Measurements from ENCODE around the gene SLC25A10.

The SLC25A10 gene

DNA sequence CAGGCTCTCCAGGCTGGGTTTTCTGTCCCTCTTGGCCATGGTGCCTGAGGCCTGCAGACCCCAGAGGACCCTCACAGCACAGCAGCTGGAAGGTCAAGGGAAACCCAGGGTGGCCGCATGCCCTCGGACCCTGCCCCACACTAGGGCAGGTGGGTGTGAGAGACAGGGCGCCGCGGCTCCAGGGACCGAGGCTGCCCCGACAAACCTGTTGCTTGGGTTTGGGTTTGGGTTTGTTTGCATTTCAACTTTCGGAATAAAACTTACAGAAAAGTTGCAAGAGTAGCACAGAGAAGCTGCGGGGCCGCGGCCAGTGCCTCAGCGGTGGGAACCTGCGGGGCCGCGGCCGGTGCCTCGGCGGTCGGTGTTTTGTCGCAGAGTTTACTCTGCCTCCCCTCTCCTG lies 20.5 kb upstream of the SLC25A10 start:
- TF ChIP-seq ZNF623 (tag by site-specific recombination; IDR thresholded peaks at IDR 0.05) (no peak), BCL11A (tag by site-specific recombination; IDR thresholded peaks at IDR 0.05; ENCODE audit: low read depth) (no peak), ZNF792 (tag by site-specific recombination; IDR thresholded peaks at IDR 0.05) (no peak), ZNF664 (tag by site-specific recombination; IDR thresholded peaks at IDR 0.05) (no peak), ZNF354C (tag by site-specific recombination; IDR thresholded peaks at IDR 0.05; ENCODE audit: borderline replicate concordance, low read depth) (no peak), HOXA7 (CRISPR knock-in tag; IDR thresholded peaks at IDR 0.05; ENCODE audit: borderline replicate concordance) (no peak), SCRT2 (tag by site-specific recombination; IDR thresholded peaks at IDR 0.05) (peak; percentile 81), ZNF138 (tag by site-specific recombination; IDR thresholded peaks at IDR 0.05; ENCODE audit: borderline replicate concordance) (no peak), ZBTB8A (tag by site-specific recombination; IDR thresholded peaks at IDR 0.05) (no peak), ZNF529 (tag by site-specific recombination; IDR thresholded peaks at IDR 0.05; ENCODE audit: insufficient replicate concordance) (no peak), PRDM1 (tag by site-specific recombination; IDR thresholded peaks at IDR 0.05) (no peak), ZNF157 (tag by site-specific recombination; IDR thresholded peaks at IDR 0.05) (no peak), SCRT1 (tag by site-specific recombination; IDR thresholded peaks at IDR 0.05; ENCODE audit: borderline replicate concordance) (peak; percentile 59; the same call in 1 of the 2 replicates), ZNF600 (tag by site-specific recombination; IDR thresholded peaks at IDR 0.05) (no peak), ZNF704 (tag by site-specific recombination; IDR thresholded peaks at IDR 0.05) (no peak), INSM2 (tag by site-specific recombination; IDR thresholded peaks at IDR 0.05) (no peak)
- no peak overlapping the region for H3K4me3 ChIP-seq (ENCODE audit: low read depth, low read length)
- H3K4me1 ChIP-seq (ENCODE audit: control insufficient read depth, insufficient read depth, low read length), result no peaks in the 10 kb centered on the region
- ChIA-PET POLR2A (interaction anchor here (1.1 to 2.3 kb wide), 2 partner anchors 11 to 12 kb away, joined by 3 to 10 read pairs; partner anchors contain the start of gene MRPL12), CTCF (interaction anchor here (1.0 to 1.1 kb wide), 2 partner anchors 11 to 16 kb away, joined by 3 read pairs; no protein-coding TSS in a partner anchor)
- no peak overlapping the region for H3K27ac ChIP-seq (ENCODE audit: extremely low read depth, low read depth, low read length)
- H3K9me3 ChIP-seq (ENCODE audit: control insufficient read depth, insufficient read depth, low read depth, low read length), result no peaks in the 10 kb centered on the region
- peaks cover 6 to 98% of the 10 kb centered on the region in 2 experiments; a peak in 2 of 3 replicates for H3K36me3 ChIP-seq (ENCODE audit: control insufficient read depth in 2 of 2, insufficient read depth in 1 of 2, low read length in 2 of 2)

DNA sequence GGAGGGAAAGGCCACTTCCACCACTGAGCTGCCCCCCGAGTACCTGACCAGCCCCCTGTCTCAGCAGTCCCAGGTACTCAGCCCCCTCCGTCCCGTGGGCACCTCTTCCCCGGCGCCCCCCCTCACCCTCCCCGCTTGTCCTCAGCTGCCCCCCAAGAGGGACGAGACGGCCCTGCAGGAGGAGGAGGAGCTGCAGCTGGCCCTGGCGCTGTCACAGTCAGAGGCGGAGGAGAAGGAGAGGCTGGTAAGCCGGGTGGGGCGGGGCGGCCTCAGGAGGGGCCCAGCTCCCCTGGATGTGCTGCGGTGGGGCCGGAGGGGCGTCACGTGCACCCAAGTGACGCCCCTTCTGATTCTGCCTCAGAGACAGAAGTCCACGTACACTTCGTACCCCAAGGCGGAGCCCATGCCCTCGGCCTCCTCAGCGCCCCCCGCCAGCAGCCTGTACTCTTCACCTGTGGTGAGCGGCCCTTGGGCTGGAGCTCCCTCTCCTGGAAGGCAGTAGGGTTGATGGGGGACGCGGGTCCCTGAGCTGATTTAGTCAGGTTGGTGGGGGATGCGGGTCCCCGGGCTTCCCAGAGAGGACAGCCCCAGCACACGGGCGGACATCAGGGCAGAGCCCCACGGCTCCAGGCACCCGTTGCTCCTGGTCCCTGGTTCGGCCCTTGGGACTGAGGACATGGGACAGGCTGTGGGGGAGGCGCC lies 18.4 kb upstream of the SLC25A10 start:
- H3K4me1 ChIP-seq (ENCODE audit: control insufficient read depth, insufficient read depth, low read length), result no peaks in the 10 kb centered on the region
- H3K36me3 ChIP-seq (ENCODE audit: control insufficient read depth in 2 of 2, insufficient read depth in 1 of 2, low read length in 2 of 2), result peaks cover 24 to 98% of the 10 kb centered on the region in 2 experiments
- H3K27ac ChIP-seq (ENCODE audit: extremely low read depth, low read depth, low read length), result no peak overlapping the region
- H3K4me3 ChIP-seq (ENCODE audit: low read depth, low read length), result no peak overlapping the region
- ChIA-PET POLR2A (interaction anchor here (0.5 to 2.0 kb wide), 5 partner anchors 9 to 20 kb away, joined by 3 to 15 read pairs (median 4); partner anchors contain the start of genes ARL16, HGS and MRPL12), CTCF (interaction anchor here (0.6 to 1.7 kb wide), 5 partner anchors 9 to 18 kb away, joined by 3 to 7 read pairs (median 5); partner anchors contain the start of gene MRPL12)
- no peaks in the 10 kb centered on the region for H3K9me3 ChIP-seq (ENCODE audit: control insufficient read depth, insufficient read depth, low read depth, low read length)
- TF ChIP-seq CTCF (tag by site-specific recombination; IDR thresholded peaks at IDR 0.05) (peak; percentile 49), ZNF621 (tag by site-specific recombination; IDR thresholded peaks at IDR 0.05) (no peak), ELK4 (IDR thresholded peaks at IDR 0.05; ENCODE audit: borderline replicate concordance, low read depth, low read length) (no peak), ZNF629 (tag by site-specific recombination; IDR thresholded peaks at IDR 0.05) (no peak), ZNF785 (tag by site-specific recombination; IDR thresholded peaks at IDR 0.05) (no peak), ZNF791 (tag by site-specific recombination; IDR thresholded peaks at IDR 0.05) (no peak), MZF1 (tag by site-specific recombination; IDR thresholded peaks at IDR 0.05; ENCODE audit: borderline replicate concordance) (no peak), ZNF658 (tag by site-specific recombination; IDR thresholded peaks at IDR 0.05) (no peak), ZNF558 (tag by site-specific recombination; IDR thresholded peaks at IDR 0.05) (no peak)
- TF ChIP-seq, protein P1, sequence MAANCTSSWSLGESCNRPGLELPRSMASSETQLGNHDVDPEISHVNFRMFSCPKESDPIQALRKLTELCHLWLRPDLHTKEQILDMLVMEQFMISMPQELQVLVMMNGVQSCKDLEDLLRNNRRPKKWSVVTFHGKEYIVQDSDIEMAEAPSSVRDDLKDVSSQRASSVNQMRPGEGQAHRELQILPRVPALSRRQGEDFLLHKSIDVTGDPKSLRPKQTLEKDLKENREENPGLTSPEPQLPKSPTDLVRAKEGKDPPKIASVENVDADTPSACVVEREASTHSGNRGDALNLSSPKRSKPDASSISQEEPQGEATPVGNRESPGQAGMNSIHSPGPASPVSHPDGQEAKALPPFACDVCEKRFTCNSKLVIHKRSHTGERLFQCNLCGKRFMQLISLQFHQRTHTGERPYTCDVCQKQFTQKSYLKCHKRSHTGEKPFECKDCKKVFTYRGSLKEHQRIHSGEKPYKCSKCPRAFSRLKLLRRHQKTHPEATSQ (tag by site-specific recombination; IDR thresholded peaks at IDR 0.05), result no peak
- TF ChIP-seq, protein P2, sequence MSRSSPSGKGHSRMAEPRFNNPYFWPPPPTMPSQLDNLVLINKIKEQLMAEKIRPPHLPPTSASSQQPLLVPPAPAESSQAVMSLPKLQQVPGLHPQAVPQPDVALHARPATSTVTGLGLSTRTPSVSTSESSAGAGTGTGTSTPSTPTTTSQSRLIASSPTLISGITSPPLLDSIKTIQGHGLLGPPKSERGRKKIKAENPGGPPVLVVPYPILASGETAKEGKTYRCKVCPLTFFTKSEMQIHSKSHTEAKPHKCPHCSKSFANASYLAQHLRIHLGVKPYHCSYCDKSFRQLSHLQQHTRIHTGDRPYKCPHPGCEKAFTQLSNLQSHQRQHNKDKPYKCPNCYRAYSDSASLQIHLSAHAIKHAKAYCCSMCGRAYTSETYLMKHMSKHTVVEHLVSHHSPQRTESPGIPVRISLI (tag by site-specific recombination; IDR thresholded peaks at IDR 0.05), result no peak
